Skeletal muscle satellite cell (primary cell): Measurements from ENCODE around the gene AKAP9. TPM values are rescaled to one million over a fixed set of nuclear protein-coding genes. Genes with fewer than 3 reads are reported as not detected.
"Not testable (repeated sequence)": the region's sequence is repeated elsewhere in the genome, so short reads cannot be mapped to it uniquely, and the experiment has no call there.

Source experiments
- H3K27me3 ChIP-seq: 2 replicates; pipeline ENCODE4 v1.7.0; 2013; ENCODE audit warnings: low read length; ENCODE audit not compliant: control insufficient read depth, insufficient read depth
- H3K36me3 ChIP-seq: 2 replicates; pipeline ENCODE4 v1.7.0; 2013; ENCODE audit warnings: mild to moderate bottlenecking, control low read depth, low read length; ENCODE audit not compliant: insufficient read depth
- H3K4me1 ChIP-seq: 2 replicates; pipeline ENCODE4 v1.7.0; 2013; ENCODE audit warnings: low read length; ENCODE audit not compliant: control insufficient read depth, insufficient read depth
- H3K4me2 ChIP-seq: 2 replicates; pipeline ENCODE4 v1.7.0; 2013; ENCODE audit warnings: mild to moderate bottlenecking, low read length
- H3K4me3 ChIP-seq: 2 replicates; pipeline ENCODE4 v1.7.0; 2013; ENCODE audit warnings: low read length
- H3K9ac ChIP-seq: 2 replicates; pipeline ENCODE4 v1.7.0; 2013; ENCODE audit warnings: mild to moderate bottlenecking, low read depth, low read length, moderate library complexity
- H3K9me3 ChIP-seq: replicated peaks from 2 replicates; pipeline ENCODE4 v1.7.0; 2013; ENCODE audit warnings: mild to moderate bottlenecking, control low read depth, low read length
- total RNA-seq: library from RNA; depleted of rRNA; stranded (reverse); fragments of >200 nt; gene quantifications from 2 replicates; pipeline ENCODE4 v1.2.3, GENCODE V29; 2012; rRNA removed

The AKAP9 gene
- 17.3 and 26.6 TPM in 2 replicates for total RNA-seq

- H3K9ac ChIP-seq = peak within 1 kb of the TSS; percentile 91
- H3K4me1 ChIP-seq = peaks cover 14% of the 10 kb centered on the region
- H3K4me3 ChIP-seq = peak within 1 kb of the TSS; percentile 97
- no peaks in the 10 kb centered on the region for H3K9me3 ChIP-seq
- no peaks in the 10 kb centered on the region for H3K27me3 ChIP-seq
- no peaks in the 10 kb centered on the region for H3K36me3 ChIP-seq
- H3K4me2 ChIP-seq = peak within 1 kb of the TSS; percentile 85
Measured at GRCh38 chr7:91940572-91941341, at the start of gene AKAP9. Gene AKAP9, plus strand, starts transcription at chr7:91940862. Its CDS starts 238 bp downstream, at chr7:91941100.

- H3K4me1 ChIP-seq = peaks cover 10% of the 10 kb centered on the region
- no peak overlapping the region for H3K4me3 ChIP-seq
- no peak overlapping the region for H3K9ac ChIP-seq
- H3K4me2 ChIP-seq = no peak overlapping the region
- H3K9me3 ChIP-seq = no peaks in the 10 kb centered on the region
- H3K27me3 ChIP-seq = no peaks in the 10 kb centered on the region
- H3K36me3 ChIP-seq = no peaks in the 10 kb centered on the region
Measured at GRCh38 chr7:91892099-91892705, 48.5 kb upstream of the AKAP9 start.

- no peaks in the 10 kb centered on the region for H3K27me3 ChIP-seq
- no peaks in the 10 kb centered on the region for H3K36me3 ChIP-seq
- H3K9ac ChIP-seq = no peak overlapping the region
- no peak overlapping the region for H3K4me2 ChIP-seq
- peaks cover 10% of the 10 kb centered on the region for H3K4me1 ChIP-seq
- H3K4me3 ChIP-seq = no peak overlapping the region
- H3K9me3 ChIP-seq = no peaks in the 10 kb centered on the region
Measured at GRCh38 chr7:91892821-91893340, 47.8 kb upstream of the AKAP9 start.

GRCh38 chr7:91893699-91894098 is 47.0 kb upstream of the AKAP9 start:
- not testable (repeated sequence) for H3K4me3 ChIP-seq, H3K9ac ChIP-seq, H3K4me2 ChIP-seq, H3K27me3 ChIP-seq, H3K36me3 ChIP-seq, H3K4me1 ChIP-seq, H3K9me3 ChIP-seq

GRCh38 chr7:91894781-91895480 is 45.7 kb upstream of the AKAP9 start:
- Histone ChIP-seq H3K27me3 (no peaks in the 10 kb centered on the region), H3K36me3 (no peaks in the 10 kb centered on the region), H3K9me3 (no peaks in the 10 kb centered on the region), H3K4me3 (no peak overlapping the region), H3K4me1 (peaks cover 10% of the 10 kb centered on the region), H3K9ac (no peak overlapping the region), H3K4me2 (no peak overlapping the region)

- no peaks in the 10 kb centered on the region for H3K36me3 ChIP-seq
- H3K9ac ChIP-seq = no peak overlapping the region
- no peak overlapping the region for H3K4me2 ChIP-seq
- no peaks in the 10 kb centered on the region for H3K27me3 ChIP-seq
- H3K4me1 ChIP-seq = no peaks in the 10 kb centered on the region
- H3K4me3 ChIP-seq = no peak overlapping the region
- no peaks in the 10 kb centered on the region for H3K9me3 ChIP-seq
Measured at GRCh38 chr7:91898240-91898992, 42.2 kb upstream of the AKAP9 start.

- H3K4me1 ChIP-seq = no peaks in the 10 kb centered on the region
- H3K27me3 ChIP-seq = no peaks in the 10 kb centered on the region
- H3K4me2 ChIP-seq = no peak overlapping the region
- no peak overlapping the region for H3K9ac ChIP-seq
- no peak overlapping the region for H3K4me3 ChIP-seq
- no peaks in the 10 kb centered on the region for H3K36me3 ChIP-seq
- no peaks in the 10 kb centered on the region for H3K9me3 ChIP-seq
Measured at GRCh38 chr7:91899563-91899962, 41.1 kb upstream of the AKAP9 start.

GRCh38 chr7:91910171-91910570 is 30.5 kb upstream of the AKAP9 start:
- Histone ChIP-seq H3K27me3 (no peaks in the 10 kb centered on the region), H3K9me3 (no peaks in the 10 kb centered on the region), H3K9ac (no peak overlapping the region), H3K4me1 (peaks cover 28% of the 10 kb centered on the region), H3K4me2 (no peak overlapping the region), H3K36me3 (no peaks in the 10 kb centered on the region), H3K4me3 (no peak overlapping the region)

- no peaks in the 10 kb centered on the region for H3K36me3 ChIP-seq
- no peaks in the 10 kb centered on the region for H3K27me3 ChIP-seq
- H3K4me2 ChIP-seq = no peak overlapping the region
- no peaks in the 10 kb centered on the region for H3K9me3 ChIP-seq
- no peak overlapping the region for H3K9ac ChIP-seq
- no peak overlapping the region for H3K4me3 ChIP-seq
- peaks cover 38% of the 10 kb centered on the region for H3K4me1 ChIP-seq
Measured at GRCh38 chr7:91911121-91911520, 29.5 kb upstream of the AKAP9 start.

GRCh38 chr7:91912494-91912893 is 28.2 kb upstream of the AKAP9 start:
- no peak overlapping the region for H3K4me2 ChIP-seq
- no peaks in the 10 kb centered on the region for H3K9me3 ChIP-seq
- no peak overlapping the region for H3K9ac ChIP-seq
- H3K36me3 ChIP-seq = no peaks in the 10 kb centered on the region
- no peaks in the 10 kb centered on the region for H3K27me3 ChIP-seq
- H3K4me1 ChIP-seq = peaks cover 39% of the 10 kb centered on the region
- no peak overlapping the region for H3K4me3 ChIP-seq

- no peaks in the 10 kb centered on the region for H3K9me3 ChIP-seq
- peaks cover 39% of the 10 kb centered on the region for H3K4me1 ChIP-seq
- no peak overlapping the region for H3K9ac ChIP-seq
- peak overlapping the region; percentile 8 for H3K4me3 ChIP-seq
- peak overlapping the region; percentile 57 for H3K4me2 ChIP-seq
- H3K27me3 ChIP-seq = no peaks in the 10 kb centered on the region
- H3K36me3 ChIP-seq = no peaks in the 10 kb centered on the region
Measured at GRCh38 chr7:91913612-91914011, 27.1 kb upstream of the AKAP9 start.
